T-cell (primary cell): ENCODE results near the gene ADAMTS13. TPM values are rescaled to one million over a fixed set of nuclear protein-coding genes. Genes with fewer than 3 reads are reported as not detected.

Source experiments
- ATAC-seq, 4 experiments: fragments of 200-7000 bp in 3 of 4; fragments of 150-1000 bp in 1 of 4; cut with Tn5 transposase; replicated peaks in 1 of 4; 1 replicate in 3 of 4; 2 replicates in 1 of 4; pipeline ENCODE4 v1.10.0; 2021; ENCODE audit warnings: moderate library complexity in 3 of 4, mild to moderate bottlenecking in 2 of 4, moderate number of reproducible peaks in 1 of 4
- CTCF ChIA-PET, 2 donors: fragments of 300-600 bp; sonication (Branson Sonifier 250); formaldehyde crosslinking; loops; one replicate each; lab custom pipeline; 2022; ENCODE audit warnings: antibody characterized with exemption in 2 of 2; lab: Charles Lee
- POLR2A ChIA-PET, 2 donors: fragments of 300-600 bp; sonication (Branson Sonifier 250); formaldehyde crosslinking; loops; one replicate each; lab custom pipeline; 2022; ENCODE audit warnings: antibody characterized with exemption in 2 of 2; lab: Charles Lee
- DNase-seq, 35 experiments: peaks; one replicate each; pipeline versions ENCODE4 v3.0.0 to v3.0.0-alpha.2; 2013 to 2023
- H3K27ac ChIP-seq: one replicate; pipeline ENCODE4 v1.5.1; 2013; ENCODE audit warnings: low read length
- H3K27me3 ChIP-seq, 2 experiments: replicated peaks in 1 of 2; 1 replicate in 1 of 2; 2 replicates in 1 of 2; pipeline versions ENCODE4 v1.6.1 to v1.7.0; 2013; ENCODE audit warnings: low read length in 1 of 2, mixed read lengths in 1 of 2; ENCODE audit not compliant: control insufficient read depth in 2 of 2, insufficient read depth in 2 of 2; ENCODE audit errors: extremely low read depth in 1 of 2
- H3K36me3 ChIP-seq, 2 donors: 1 replicate in 1 of 2; 2 replicates in 1 of 2; pipeline versions ENCODE4 v1.6.1 to v1.7.0; 2013; ENCODE audit warnings: low read length in 1 of 2; ENCODE audit not compliant: control insufficient read depth in 2 of 2, insufficient read depth in 1 of 2; ENCODE audit errors: extremely low read depth in 1 of 2
- H3K4me1 ChIP-seq, 2 experiments: 1 replicate in 1 of 2; 2 replicates in 1 of 2; pipeline versions ENCODE4 v1.6.1 to v1.7.0; 2013; ENCODE audit warnings: low read length in 2 of 2, mixed read lengths in 1 of 2; ENCODE audit not compliant: insufficient read depth in 2 of 2, control insufficient read depth in 1 of 2; ENCODE audit errors: extremely low read depth in 1 of 2
- H3K4me3 ChIP-seq, 2 donors: 1 replicate in 1 of 2; 2 replicates in 1 of 2; pipeline versions ENCODE4 v1.5.1 to v1.7.0; 2013; ENCODE audit warnings: mild to moderate bottlenecking in 2 of 2, low read length in 1 of 2, moderate library complexity in 1 of 2; ENCODE audit not compliant: control insufficient read depth in 1 of 2; ENCODE audit errors: extremely low read depth in 1 of 2
- H3K9me3 ChIP-seq: 2 replicates; pipeline ENCODE4 v1.7.0; 2013
- H3K27ac Mint-ChIP-seq, 2 donors: one replicate each; pipeline ENCODE4 v1.8.0; 2020 to 2021; ENCODE audit warnings: mild to moderate bottlenecking in 2 of 2, mixed read lengths in 2 of 2
- H3K27me3 Mint-ChIP-seq, 2 donors: one replicate each; pipeline ENCODE4 v1.8.0; 2021 to 2022; ENCODE audit warnings: mixed read lengths in 2 of 2
- H3K36me3 Mint-ChIP-seq: one replicate; pipeline ENCODE4 v1.8.0; 2021; ENCODE audit warnings: mixed read lengths
- H3K4me1 Mint-ChIP-seq, 3 donors: one replicate each; pipeline ENCODE4 v1.8.0; 2020 to 2022; ENCODE audit warnings: mixed read lengths in 3 of 3, mild to moderate bottlenecking in 1 of 3
- H3K4me3 Mint-ChIP-seq, 3 donors: one replicate each; pipeline ENCODE4 v1.8.0; 2020 to 2022; ENCODE audit warnings: mild to moderate bottlenecking in 3 of 3, mixed read lengths in 3 of 3, moderate library complexity in 3 of 3
- H3K9me3 Mint-ChIP-seq, 3 donors: one replicate each; pipeline ENCODE4 v1.8.0; 2020 to 2022; ENCODE audit warnings: mixed read lengths in 3 of 3
- WGBS: methylation state at CpG from one replicate; pipeline ENCODE4 v1.1.5; 2013; ENCODE audit warnings: missing lambda C conversion rate; ENCODE audit not compliant: insufficient coverage; 5-methylcytosine and 5-hydroxymethylcytosine counted together
- total RNA-seq, 35 experiments: library from RNA in 6 of 35; stranded (reverse) in 6 of 35; fragments of 120-200 nt in 1 of 35; gene quantifications; one replicate each; pipeline versions ENCODE4 v1.2.1 to v1.2.4 and lab custom pipeline; 2013 to 2026

ADAMTS13 gene
- total RNA-seq, 5 donors from 2014 or later (not counting 1 experiment from before 2014, with no cell fraction given), result 1.3 to 3.3 (median 2.4) TPM

DNA sequence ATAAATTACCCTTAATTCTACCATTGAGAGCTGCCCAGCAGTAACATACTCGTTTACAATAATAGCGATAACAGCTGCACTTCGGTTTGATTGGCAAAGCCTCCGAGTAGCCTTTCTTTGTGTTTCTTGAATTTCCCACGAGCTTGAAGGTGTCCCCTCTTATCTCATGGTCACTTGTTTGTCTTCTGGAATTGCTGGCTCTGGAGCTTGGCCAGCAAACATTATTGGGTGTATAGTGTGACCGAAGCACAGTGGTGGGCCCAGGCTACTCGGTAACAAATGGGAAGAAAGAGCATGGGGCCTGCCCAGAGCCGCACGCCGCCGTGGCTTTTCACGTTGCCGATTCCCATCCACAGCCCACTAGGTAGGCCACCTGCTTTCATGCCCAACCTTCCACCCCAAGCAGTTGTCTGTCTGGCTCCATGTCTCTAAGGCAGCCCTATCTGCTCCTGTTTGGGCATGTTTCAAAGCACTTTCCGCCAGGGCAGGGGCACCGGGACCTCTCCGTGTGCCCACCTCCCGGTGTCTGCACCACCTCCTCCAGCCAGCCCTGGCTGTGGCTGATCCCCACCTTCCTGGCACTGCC, 37.3 kb upstream of the ADAMTS13 start:
- no peaks in the 10 kb centered on the region for H3K4me1 Mint-ChIP-seq
- Histone ChIP-seq H3K9me3 (no peaks in the 10 kb centered on the region), H3K4me1 (no peaks in the 10 kb centered on the region), H3K4me3 (no peak overlapping the region), H3K36me3 (no peaks in the 10 kb centered on the region), H3K27me3 (peaks cover 0 to 11% of the 10 kb centered on the region in 2 experiments), H3K27ac (no peak overlapping the region)
- ChIA-PET CTCF (no interaction called here), POLR2A (no interaction called here)
- ATAC-seq (no peak), DNase-seq (no peak)
- WGBS, result 91% methylated on average over 13 of the region's 17 CpGs
- no peak overlapping the region for H3K27ac Mint-ChIP-seq
- no peaks in the 10 kb centered on the region for H3K9me3 Mint-ChIP-seq
- no peaks in the 10 kb centered on the region for H3K36me3 Mint-ChIP-seq
- H3K27me3 Mint-ChIP-seq, result peaks cover 0 to 4% of the 10 kb centered on the region in 2 donors
- no peak overlapping the region for H3K4me3 Mint-ChIP-seq

DNA sequence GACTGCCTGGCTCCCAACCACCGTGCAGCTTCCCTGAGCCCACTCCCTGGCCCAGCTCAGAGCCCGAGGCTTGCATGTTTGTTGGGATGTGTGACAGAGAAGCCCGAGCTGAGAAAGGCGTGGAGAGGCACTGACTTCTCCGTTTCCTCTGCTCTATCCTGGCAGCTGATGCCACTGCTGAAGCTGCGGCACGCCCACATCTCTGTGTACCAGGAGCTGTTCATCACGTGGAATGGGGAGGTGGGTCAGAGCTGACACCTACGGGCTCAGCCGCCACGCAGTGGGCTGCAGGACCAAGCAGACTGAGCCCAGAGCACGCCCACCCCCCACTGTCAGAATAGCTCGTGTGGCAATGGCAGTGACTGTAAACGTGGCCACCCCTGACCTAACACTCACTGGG, 36.7 kb upstream of the ADAMTS13 start:
- Mint-ChIP-seq H3K4me3 (no peak overlapping the region), H3K36me3 (no peaks in the 10 kb centered on the region), H3K4me1 (no peaks in the 10 kb centered on the region), H3K27me3 (peaks cover 0 to 8% of the 10 kb centered on the region in 2 donors), H3K27ac (no peak overlapping the region), H3K9me3 (no peaks in the 10 kb centered on the region)
- Histone ChIP-seq H3K4me1 (no peaks in the 10 kb centered on the region), H3K4me3 (no peak overlapping the region), H3K27ac (no peak overlapping the region), H3K27me3 (peaks cover 0 to 15% of the 10 kb centered on the region in 2 experiments), H3K9me3 (no peaks in the 10 kb centered on the region), H3K36me3 (no peaks in the 10 kb centered on the region)
- no peak for ATAC-seq
- DNase-seq, result no peak
- POLR2A ChIA-PET, result no interaction called here
- CTCF ChIA-PET, result no interaction called here
- WGBS, result 82% methylated on average over 12 of the region's 14 CpGs

DNA sequence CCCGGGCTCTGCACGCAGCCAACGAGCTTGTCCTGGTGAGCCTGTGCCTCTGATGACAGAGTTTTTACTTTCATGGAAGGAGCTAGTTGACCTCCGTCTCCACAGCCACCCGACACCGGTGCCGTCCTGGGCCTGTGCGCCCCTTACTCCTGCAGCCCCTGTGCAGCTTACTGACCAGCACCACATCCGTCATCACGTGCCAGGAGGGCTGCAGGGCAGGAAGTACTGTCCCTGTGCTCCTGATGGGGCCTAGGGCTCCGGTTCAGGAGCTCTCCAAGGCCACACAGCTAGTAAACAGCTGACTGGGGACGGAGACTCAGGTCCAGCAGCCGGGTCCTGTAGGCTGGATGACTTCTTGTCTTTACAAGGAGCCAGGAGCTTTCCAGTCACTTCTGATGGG, 35.8 kb upstream of the ADAMTS13 start:
- H3K9me3 Mint-ChIP-seq, result no peaks in the 10 kb centered on the region
- H3K27me3 ChIP-seq, result peaks cover 0 to 20% of the 10 kb centered on the region in 2 experiments
- no peak overlapping the region for H3K4me3 Mint-ChIP-seq
- whole genome bisulfite sequencing, result 95% methylated on average over 13 of the region's 13 CpGs
- ChIA-PET CTCF (no interaction called here), POLR2A (no interaction called here)
- no peaks in the 10 kb centered on the region for H3K4me1 Mint-ChIP-seq
- H3K36me3 Mint-ChIP-seq, result no peaks in the 10 kb centered on the region
- no peak overlapping the region for H3K4me3 ChIP-seq
- H3K27me3 Mint-ChIP-seq, result peaks cover 0 to 12% of the 10 kb centered on the region in 2 donors
- H3K27ac Mint-ChIP-seq, result no peak overlapping the region
- H3K9me3 ChIP-seq, result no peaks in the 10 kb centered on the region
- H3K27ac ChIP-seq, result no peak overlapping the region
- no peaks in the 10 kb centered on the region for H3K36me3 ChIP-seq
- H3K4me1 ChIP-seq, result no peaks in the 10 kb centered on the region
- DNase-seq (no peak), ATAC-seq (no peak)

DNA sequence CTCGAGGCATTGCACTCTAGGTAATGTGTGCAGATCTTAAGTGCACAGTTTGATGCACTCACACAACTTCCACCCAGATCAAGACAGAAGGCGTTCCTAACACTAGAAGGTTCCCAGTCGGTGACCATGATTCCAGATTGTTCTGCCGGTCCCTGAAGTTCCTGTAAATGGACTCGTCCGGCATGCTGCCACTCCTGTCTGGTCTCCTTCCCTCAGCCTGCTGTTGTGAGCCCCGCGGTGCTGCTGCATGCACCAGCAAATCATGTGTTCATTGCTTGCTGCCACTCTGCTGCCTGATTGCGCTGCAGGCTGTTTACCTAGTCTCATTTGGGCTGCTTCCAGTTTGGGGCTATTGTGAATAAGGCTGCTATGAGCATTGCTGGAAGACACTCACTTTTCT, 34.5 kb upstream of the ADAMTS13 start:
- no peaks in the 10 kb centered on the region for H3K4me1 ChIP-seq
- 86% methylated on average over 8 of the region's 9 CpGs for WGBS
- no peak overlapping the region for H3K27ac ChIP-seq
- H3K36me3 ChIP-seq, result no peaks in the 10 kb centered on the region
- DNase-seq (no peak), ATAC-seq (no peak)
- H3K36me3 Mint-ChIP-seq, result no peaks in the 10 kb centered on the region
- H3K27me3 ChIP-seq, result peaks cover 0 to 26% of the 10 kb centered on the region in 2 experiments
- CTCF ChIA-PET, result no interaction called here
- no peak overlapping the region for H3K4me3 ChIP-seq
- H3K9me3 Mint-ChIP-seq, result no peaks in the 10 kb centered on the region
- no peak overlapping the region for H3K4me3 Mint-ChIP-seq
- peaks cover 0 to 14% of the 10 kb centered on the region in 2 donors for H3K27me3 Mint-ChIP-seq
- no peaks in the 10 kb centered on the region for H3K4me1 Mint-ChIP-seq
- H3K9me3 ChIP-seq, result no peaks in the 10 kb centered on the region
- POLR2A ChIA-PET, result no interaction called here
- no peak overlapping the region for H3K27ac Mint-ChIP-seq

DNA sequence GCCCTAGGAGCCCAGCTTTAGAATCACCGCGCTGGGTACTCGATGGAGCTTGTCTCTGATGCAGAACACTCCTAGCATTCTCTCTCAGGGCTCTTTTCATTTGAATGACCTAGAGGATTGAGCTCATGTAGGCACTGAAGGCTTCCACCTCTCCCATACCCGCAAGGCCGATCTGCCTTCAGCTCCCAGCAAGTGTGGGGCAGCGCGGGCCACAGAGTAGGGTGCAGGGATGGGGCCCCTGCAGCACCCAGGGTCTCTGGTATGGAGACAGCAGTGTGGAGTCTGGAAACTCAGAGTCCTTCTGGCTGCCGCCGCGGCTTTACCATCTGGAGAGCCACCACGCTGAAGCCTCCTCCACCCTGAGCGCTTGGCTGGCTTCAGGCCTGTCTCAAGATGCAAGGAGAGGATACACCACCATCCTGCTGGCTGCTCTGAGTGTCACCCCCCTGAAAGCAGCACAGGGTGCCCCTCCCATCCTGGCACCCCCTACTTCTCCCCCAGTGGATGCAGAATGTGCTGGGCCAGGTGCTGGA, 33.1 kb upstream of the ADAMTS13 start:
- Histone ChIP-seq H3K27ac (no peak overlapping the region), H3K4me3 (no peak overlapping the region), H3K27me3 (peaks cover 0 to 35% of the 10 kb centered on the region in 2 experiments), H3K9me3 (no peaks in the 10 kb centered on the region), H3K4me1 (no peaks in the 10 kb centered on the region), H3K36me3 (no peaks in the 10 kb centered on the region)
- Mint-ChIP-seq H3K9me3 (no peaks in the 10 kb centered on the region), H3K27ac (no peak overlapping the region), H3K4me3 (no peak overlapping the region), H3K27me3 (peaks cover 0 to 14% of the 10 kb centered on the region in 2 donors), H3K36me3 (no peaks in the 10 kb centered on the region), H3K4me1 (no peaks in the 10 kb centered on the region)
- no peak for ATAC-seq
- WGBS, result 86% methylated on average over 5 of the region's 12 CpGs
- POLR2A ChIA-PET, result no interaction called here
- no peak for DNase-seq
- CTCF ChIA-PET, result interaction anchor here in 1 of 2 donors (0.5 kb wide), 1 partner anchor 363 kb away, joined by 3 read pairs; no protein-coding TSS in a partner anchor

DNA sequence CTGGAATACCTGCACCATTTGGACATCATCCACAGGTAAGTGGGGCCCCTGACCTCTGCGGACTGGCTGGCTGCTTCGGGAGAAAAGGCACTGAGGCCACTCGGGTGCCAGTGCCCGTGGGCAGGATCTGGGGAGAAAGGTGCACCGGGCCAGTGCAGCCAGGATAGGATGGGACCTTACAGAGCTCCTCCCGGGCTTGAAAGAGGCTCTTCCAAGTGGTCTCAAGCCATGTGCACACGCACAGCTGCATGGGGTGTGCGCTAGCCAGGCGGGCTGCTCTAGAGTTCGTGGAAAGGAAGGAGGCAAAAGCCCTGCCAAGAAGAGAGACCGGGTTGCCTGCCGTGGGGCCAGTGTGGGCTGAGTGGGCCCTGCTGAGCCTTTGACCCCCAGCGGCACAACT, 32.6 kb upstream of the ADAMTS13 start:
- Mint-ChIP-seq H3K27ac (no peak overlapping the region), H3K9me3 (no peaks in the 10 kb centered on the region), H3K4me3 (no peak overlapping the region), H3K27me3 (peaks cover 0 to 14% of the 10 kb centered on the region in 2 donors), H3K36me3 (no peaks in the 10 kb centered on the region), H3K4me1 (no peaks in the 10 kb centered on the region)
- Histone ChIP-seq H3K4me1 (no peaks in the 10 kb centered on the region), H3K36me3 (no peaks in the 10 kb centered on the region), H3K27ac (no peak overlapping the region), H3K4me3 (no peak overlapping the region), H3K27me3 (peaks cover 0 to 40% of the 10 kb centered on the region in 2 experiments), H3K9me3 (no peaks in the 10 kb centered on the region)
- WGBS, result 81% methylated on average over 10 of the region's 13 CpGs
- no peak for DNase-seq
- no peak for ATAC-seq
- ChIA-PET CTCF (no interaction called here), POLR2A (no interaction called here)
